Measurements from ENCODE around the gene GALNT9. TPM values are rescaled to one million over a fixed set of nuclear protein-coding genes. Genes with fewer than 3 reads are reported as not detected.

GALNT9 gene
- polyA plus RNA-seq, 1 of the 3 experiments (the other 2 are of a cell fraction), result not detected

GRCh38 chr12:132228476-132229192 is 100.8 kb downstream of the GALNT9 start:
- Histone ChIP-seq H3F3A (replicated peaks; ENCODE audit: insufficient read depth) (no peaks in the 10 kb centered on the region), H3K27ac (ENCODE audit: low read depth in 2 of 2, low read length in 1 of 2) (no peak overlapping the region), H3K4me3 (ENCODE audit: low read depth in 2 of 2, low read length in 1 of 2) (no peak overlapping the region), H3K36me3 (replicated peaks in 1 of 2; ENCODE audit: control insufficient read depth in 1 of 2, insufficient read depth in 2 of 2, low read length in 1 of 2) (no peaks in the 10 kb centered on the region), H4K20me1 (ENCODE audit: insufficient read depth) (no peaks in the 10 kb centered on the region), H3K9ac (no peak overlapping the region), H3K9me2 (no peaks in the 10 kb centered on the region), H3K4me1 (ENCODE audit: control insufficient read depth in 1 of 2, insufficient read depth in 2 of 2, low read depth in 1 of 2, low read length in 1 of 2) (no peaks in the 10 kb centered on the region), H3K4me2 (no peak overlapping the region), H3K79me2 (ENCODE audit: insufficient read depth) (no peaks in the 10 kb centered on the region), H3K27me3 (ENCODE audit: insufficient read depth) (peaks cover 40% of the 10 kb centered on the region), H3K9me3 (no peaks in the 10 kb centered on the region), H2AFZ (ENCODE audit: low read depth) (no peak overlapping the region)
- WGBS (ENCODE audit: low lambda C conversion rate), result 13% methylated on average over 17 of the region's 28 CpGs
- ChIA-PET POLR2A (no interaction called here), CTCF (interaction anchor here (1.7 kb wide), 1 partner anchor 9 kb away, joined by 7 read pairs; no protein-coding TSS in a partner anchor)
- TF ChIP-seq USF1 (IDR thresholded peaks at IDR 0.05; ENCODE audit: borderline replicate concordance, low read depth) (no peak), SMC3 (IDR thresholded peaks at IDR 0.05; ENCODE audit: low read depth, low read length) (no peak), SIN3A (IDR thresholded peaks at IDR 0.05; ENCODE audit: borderline replicate concordance, low read depth, low read length) (no peak), TAF1 (IDR thresholded peaks at IDR 0.05; ENCODE audit: borderline replicate concordance, low read depth, low read length) (no peak), FOXM1 (IDR thresholded peaks at IDR 0.05; ENCODE audit: low read depth) (no peak), NRF1 (IDR thresholded peaks at IDR 0.05; ENCODE audit: low read depth, low read length) (no peak), MEF2A (IDR thresholded peaks at IDR 0.05; ENCODE audit: borderline replicate concordance, low read depth) (no peak), IRF3 (IDR thresholded peaks at IDR 0.05; ENCODE audit: low read depth, low read length) (no peak), TEAD4 (IDR thresholded peaks at IDR 0.05; ENCODE audit: borderline replicate concordance, insufficient read depth) (no peak), GABPA (IDR thresholded peaks at IDR 0.05; ENCODE audit: low read depth) (no peak), FOXJ3 (CRISPR knock-in tag; IDR thresholded peaks at IDR 0.05) (no peak), RAD21 (IDR thresholded peaks at IDR 0.05; ENCODE audit: low read length) (no peak), NFIC (IDR thresholded peaks at IDR 0.05; ENCODE audit: borderline replicate concordance) (no peak), RXRA (IDR thresholded peaks at IDR 0.05; ENCODE audit: borderline replicate concordance, low read depth) (no peak), ZBTB33 (IDR thresholded peaks at IDR 0.05; ENCODE audit: borderline replicate concordance, low read depth) (no peak), PBX3 (IDR thresholded peaks at IDR 0.05) (no peak), REST (IDR thresholded peaks at IDR 0.05; ENCODE audit: low read depth, low read length) (no peak), JUND (IDR thresholded peaks at IDR 0.05) (no peak)
- no peak for DNase-seq

Measured in SK-N-SH (cell line).